SIG-M5 treated with dmso at 0.1 percent for 504 hours (cell line): ENCODE results near the gene ATAD2B.
"Not testable (repeated sequence)": the region's sequence is repeated elsewhere in the genome, so short reads cannot be mapped to it uniquely, and the experiment has no call there.

Experiments
- DNase-seq: peaks from one replicate; lab custom pipeline; 2025; ENCODE audit not compliant: unreplicated experiment; lab: John Stamatoyannopoulos, UW

ATAD2B gene

GRCh38 chr2:23794234-23794633, 132.7 kb downstream of the ATAD2B start:
- DNase-seq, result no peak

- peak; percentile 17 for DNase-seq
Measured at GRCh38 chr2:23793476-23793875, 133.4 kb downstream of the ATAD2B start.

- no peak for DNase-seq
Measured at GRCh38 chr2:23791030-23791429, 135.9 kb downstream of the ATAD2B start.

- DNase-seq, result no peak
Measured at GRCh38 chr2:23789012-23789411, 137.9 kb downstream of the ATAD2B start.

GRCh38 chr2:23788100-23788499, 138.8 kb downstream of the ATAD2B start:
- no peak for DNase-seq

- no peak for DNase-seq
Measured at GRCh38 chr2:23784971-23785370, 142.0 kb downstream of the ATAD2B start.

- DNase-seq, result no peak
Measured at GRCh38 chr2:23782646-23783045, 144.3 kb downstream of the ATAD2B start.

- no peak for DNase-seq
Measured at GRCh38 chr2:23782126-23782525, 144.8 kb downstream of the ATAD2B start.

GRCh38 chr2:23780465-23780864, 146.5 kb downstream of the ATAD2B start:
- DNase-seq, result not testable (repeated sequence)

- DNase-seq, result no peak
Measured at GRCh38 chr2:23777826-23778225, 149.1 kb downstream of the ATAD2B start.

GRCh38 chr2:23776021-23776420, 150.9 kb downstream of the ATAD2B start:
- DNase-seq, result no peak

GRCh38 chr2:23772684-23773083, 154.2 kb downstream of the ATAD2B start:
- no peak for DNase-seq

- DNase-seq, result no peak
Measured at GRCh38 chr2:23772056-23772455, 154.9 kb downstream of the ATAD2B start.

GRCh38 chr2:23769364-23769763, 157.6 kb downstream of the ATAD2B start:
- no peak for DNase-seq

GRCh38 chr2:23767876-23768621, 158.9 kb downstream of the ATAD2B start:
- DNase-seq, result peak; percentile 35

- DNase-seq, result no peak
Measured at GRCh38 chr2:23762141-23762540, 164.8 kb downstream of the ATAD2B start.

GRCh38 chr2:23761638-23762037, 165.3 kb downstream of the ATAD2B start:
- DNase-seq, result no peak

- peak; percentile 5 for DNase-seq
Measured at GRCh38 chr2:23760736-23761135, 166.2 kb downstream of the ATAD2B start.

GRCh38 chr2:23757686-23758433, 169.1 kb downstream of the ATAD2B start:
- peak; percentile 12 for DNase-seq

- no peak for DNase-seq
Measured at GRCh38 chr2:23756593-23757292, 170.2 kb downstream of the ATAD2B start.

- no peak for DNase-seq
Measured at GRCh38 chr2:23754970-23755369, 172.0 kb downstream of the ATAD2B start.
